Measurements from ENCODE around the gene C1orf53.
"Not testable (repeated sequence)": the region's sequence is repeated elsewhere in the genome, so short reads cannot be mapped to it uniquely, and the experiment has no call there.

C1orf53 gene

GRCh38 chr1:197902454-197903195 is at the start of gene C1orf53:
Gene C1orf53, plus strand, starts transcription at chr1:197902630. Its CDS starts 20 bp downstream, at chr1:197902650.
- DNase-seq = peak; percentile 67

GRCh38 chr1:197855751-197856150 is 46.7 kb upstream of the C1orf53 start:
- DNase-seq = not testable (repeated sequence)

GRCh38 chr1:197857477-197857876 is 45.0 kb upstream of the C1orf53 start:
- no peak for DNase-seq

GRCh38 chr1:197859024-197859423 is 43.4 kb upstream of the C1orf53 start:
- DNase-seq = no peak

- no peak for DNase-seq
Measured at GRCh38 chr1:197862221-197862620, 40.2 kb upstream of the C1orf53 start.

- no peak for DNase-seq
Measured at GRCh38 chr1:197862671-197863070, 39.8 kb upstream of the C1orf53 start.

GRCh38 chr1:197865809-197866208 is 36.6 kb upstream of the C1orf53 start:
- DNase-seq = no peak

GRCh38 chr1:197868751-197869489 is 33.5 kb upstream of the C1orf53 start:
- peak; percentile 10 for DNase-seq

GRCh38 chr1:197869490-197870077 is 32.8 kb upstream of the C1orf53 start:
- DNase-seq = no peak

- no peak for DNase-seq
Measured at GRCh38 chr1:197876894-197877293, 25.5 kb upstream of the C1orf53 start.

- DNase-seq = not testable (repeated sequence)
Measured at GRCh38 chr1:197880385-197880784, 22.0 kb upstream of the C1orf53 start.

GRCh38 chr1:197882241-197882640 is 20.2 kb upstream of the C1orf53 start:
- DNase-seq = not testable (repeated sequence)

GRCh38 chr1:197884173-197884572 is 18.3 kb upstream of the C1orf53 start:
- DNase-seq = no peak

- DNase-seq = no peak
Measured at GRCh38 chr1:197890936-197891335, 11.5 kb upstream of the C1orf53 start.

GRCh38 chr1:197892684-197893083 is 9.7 kb upstream of the C1orf53 start:
- no peak for DNase-seq

GRCh38 chr1:197896301-197896700 is 6.1 kb upstream of the C1orf53 start:
- DNase-seq = no peak

- no peak for DNase-seq
Measured at GRCh38 chr1:197899037-197899436, 3.4 kb upstream of the C1orf53 start.

GRCh38 chr1:197902131-197902453 is 338 bp upstream of the C1orf53 start:
- no peak for DNase-seq

GRCh38 chr1:197903196-197903514 is 725 bp downstream of the C1orf53 start:
- DNase-seq = no peak

GRCh38 chr1:197904126-197904787 is 1.8 kb downstream of the C1orf53 start:
- DNase-seq = no peak

GRCh38 chr1:197905699-197906351 is 3.4 kb downstream of the C1orf53 start:
- no peak for DNase-seq

- no peak for DNase-seq
Measured at GRCh38 chr1:197907846-197908616, 5.6 kb downstream of the C1orf53 start.
